HG03432 (cell line): ENCODE results near the gene BTN1A1.
"Not testable (repeated sequence)": the region's sequence is repeated elsewhere in the genome, so short reads cannot be mapped to it uniquely, and the experiment has no call there.

Source experiments
- ATAC-seq: cut with Tn5 transposase; IDR thresholded peaks from one replicate; pipeline ENCODE4 v1.9.1; 2021; ENCODE audit warnings: mild to moderate bottlenecking, moderate library complexity; ENCODE audit not compliant: unreplicated experiment

BTN1A1 gene

GRCh38 chr6:26507658-26508057, 7.6 kb downstream of the BTN1A1 start:
- ATAC-seq: no peak

- ATAC-seq: not testable (repeated sequence)
Measured at GRCh38 chr6:26511033-26511432, 10.9 kb downstream of the BTN1A1 start.

GRCh38 chr6:26514984-26515383, 14.9 kb downstream of the BTN1A1 start:
- ATAC-seq: no peak

- ATAC-seq: no peak
Measured at GRCh38 chr6:26516481-26517427, 16.7 kb downstream of the BTN1A1 start.

GRCh38 chr6:26519359-26519758, 19.3 kb downstream of the BTN1A1 start:
- ATAC-seq: no peak

- peak; percentile 34 for ATAC-seq
Measured at GRCh38 chr6:26520237-26520849, 20.2 kb downstream of the BTN1A1 start.

GRCh38 chr6:26520850-26521599, 20.9 kb downstream of the BTN1A1 start:
- ATAC-seq: peak; percentile 58

GRCh38 chr6:26521600-26522391, 21.7 kb downstream of the BTN1A1 start:
- ATAC-seq: peak; percentile 82

- not testable (repeated sequence) for ATAC-seq
Measured at GRCh38 chr6:26522486-26523228, 22.6 kb downstream of the BTN1A1 start.

GRCh38 chr6:26524314-26524713, 24.2 kb downstream of the BTN1A1 start:
- ATAC-seq: not testable (repeated sequence)

- ATAC-seq: no peak
Measured at GRCh38 chr6:26524722-26525370, 24.7 kb downstream of the BTN1A1 start.

GRCh38 chr6:26525838-26526237, 25.7 kb downstream of the BTN1A1 start:
- ATAC-seq: no peak

GRCh38 chr6:26526928-26527327, 26.8 kb downstream of the BTN1A1 start:
- ATAC-seq: no peak

- ATAC-seq: no peak
Measured at GRCh38 chr6:26530203-26530602, 30.1 kb downstream of the BTN1A1 start.

GRCh38 chr6:26531897-26532296, 31.8 kb downstream of the BTN1A1 start:
- no peak for ATAC-seq

- ATAC-seq: peak; percentile 31
Measured at GRCh38 chr6:26532699-26533531, 32.8 kb downstream of the BTN1A1 start.

GRCh38 chr6:26533532-26533931, 33.4 kb downstream of the BTN1A1 start:
- no peak for ATAC-seq

GRCh38 chr6:26534681-26535465, 34.8 kb downstream of the BTN1A1 start:
- ATAC-seq: no peak
